ENCODE measurements around the gene C12orf57.

Gene C12orf57

DNA sequence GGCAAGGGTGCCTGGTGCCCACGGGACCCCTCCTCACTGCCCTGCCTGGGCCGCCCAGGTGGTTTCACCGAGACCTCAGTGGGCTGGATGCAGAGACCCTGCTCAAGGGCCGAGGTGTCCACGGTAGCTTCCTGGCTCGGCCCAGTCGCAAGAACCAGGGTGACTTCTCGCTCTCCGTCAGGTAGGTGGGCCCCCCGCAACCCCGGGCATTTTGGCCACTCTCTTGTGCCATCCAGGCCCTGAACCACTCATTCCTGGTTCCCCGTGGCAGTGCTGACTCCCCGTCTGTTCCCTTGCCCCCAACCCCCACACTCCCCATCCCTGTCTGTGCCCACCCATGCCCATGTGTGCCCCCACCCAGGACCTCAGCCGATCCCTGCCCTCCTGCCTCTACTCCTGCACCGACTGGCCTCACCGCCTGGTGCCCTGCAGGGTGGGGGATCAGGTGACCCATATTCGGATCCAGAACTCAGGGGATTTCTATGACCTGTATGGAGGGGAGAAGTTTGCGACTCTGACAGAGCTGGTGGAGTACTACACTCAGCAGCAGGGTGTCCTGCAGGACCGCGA is 7.8 kb downstream of the C12orf57 start:
- no peak overlapping the region for H3K4me3 ChIP-seq (ENCODE audit: low read depth, low read length)
- TF ChIP-seq, protein P1, sequence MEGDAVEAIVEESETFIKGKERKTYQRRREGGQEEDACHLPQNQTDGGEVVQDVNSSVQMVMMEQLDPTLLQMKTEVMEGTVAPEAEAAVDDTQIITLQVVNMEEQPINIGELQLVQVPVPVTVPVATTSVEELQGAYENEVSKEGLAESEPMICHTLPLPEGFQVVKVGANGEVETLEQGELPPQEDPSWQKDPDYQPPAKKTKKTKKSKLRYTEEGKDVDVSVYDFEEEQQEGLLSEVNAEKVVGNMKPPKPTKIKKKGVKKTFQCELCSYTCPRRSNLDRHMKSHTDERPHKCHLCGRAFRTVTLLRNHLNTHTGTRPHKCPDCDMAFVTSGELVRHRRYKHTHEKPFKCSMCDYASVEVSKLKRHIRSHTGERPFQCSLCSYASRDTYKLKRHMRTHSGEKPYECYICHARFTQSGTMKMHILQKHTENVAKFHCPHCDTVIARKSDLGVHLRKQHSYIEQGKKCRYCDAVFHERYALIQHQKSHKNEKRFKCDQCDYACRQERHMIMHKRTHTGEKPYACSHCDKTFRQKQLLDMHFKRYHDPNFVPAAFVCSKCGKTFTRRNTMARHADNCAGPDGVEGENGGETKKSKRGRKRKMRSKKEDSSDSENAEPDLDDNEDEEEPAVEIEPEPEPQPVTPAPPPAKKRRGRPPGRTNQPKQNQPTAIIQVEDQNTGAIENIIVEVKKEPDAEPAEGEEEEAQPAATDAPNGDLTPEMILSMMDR (IDR thresholded peaks at IDR 0.05; ENCODE audit: control insufficient read depth, extremely low read depth, insufficient read depth): no peak
- no peak for DNase-seq (ENCODE audit: low read depth)

DNA sequence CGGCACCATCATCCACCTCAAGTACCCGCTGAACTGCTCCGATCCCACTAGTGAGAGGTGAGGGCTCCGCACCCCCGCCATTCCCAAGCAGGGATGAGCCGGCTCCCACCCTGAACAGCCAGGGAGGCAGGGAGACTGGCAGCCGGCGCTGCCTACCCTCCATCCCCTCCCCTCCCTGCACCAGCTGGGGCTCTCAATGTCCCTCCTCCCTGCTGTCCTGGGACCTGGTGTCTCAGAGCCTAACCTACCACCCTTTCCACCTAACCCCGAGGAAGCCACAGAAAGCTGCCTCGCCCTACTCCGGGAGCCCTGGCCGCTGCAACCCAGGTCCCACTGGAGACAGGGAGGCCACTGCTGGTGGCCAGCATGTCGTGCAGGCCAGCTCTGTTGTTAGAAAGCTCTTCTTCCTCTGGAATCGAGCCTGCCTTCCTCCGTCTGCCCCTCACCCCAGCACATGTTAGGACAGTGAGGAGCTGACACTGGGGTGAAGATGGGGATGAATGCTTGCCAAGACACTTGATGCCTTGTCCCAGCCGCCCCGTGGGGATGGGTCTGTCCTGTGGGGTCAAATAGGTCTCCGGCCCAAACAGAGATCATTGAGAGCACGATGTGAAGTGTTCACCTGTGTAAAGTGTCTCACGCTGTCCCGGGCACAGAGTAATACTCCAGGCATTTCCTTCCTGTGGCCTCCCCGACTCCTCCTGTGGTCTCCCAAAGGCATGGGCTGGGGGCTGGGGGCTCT is 8.5 kb downstream of the C12orf57 start:
- H3K4me3 ChIP-seq (ENCODE audit: low read depth, low read length): no peak overlapping the region
- TF ChIP-seq, protein P1 (IDR thresholded peaks at IDR 0.05; ENCODE audit: control insufficient read depth, extremely low read depth, insufficient read depth): no peak
- DNase-seq (ENCODE audit: low read depth): no peak

DNA sequence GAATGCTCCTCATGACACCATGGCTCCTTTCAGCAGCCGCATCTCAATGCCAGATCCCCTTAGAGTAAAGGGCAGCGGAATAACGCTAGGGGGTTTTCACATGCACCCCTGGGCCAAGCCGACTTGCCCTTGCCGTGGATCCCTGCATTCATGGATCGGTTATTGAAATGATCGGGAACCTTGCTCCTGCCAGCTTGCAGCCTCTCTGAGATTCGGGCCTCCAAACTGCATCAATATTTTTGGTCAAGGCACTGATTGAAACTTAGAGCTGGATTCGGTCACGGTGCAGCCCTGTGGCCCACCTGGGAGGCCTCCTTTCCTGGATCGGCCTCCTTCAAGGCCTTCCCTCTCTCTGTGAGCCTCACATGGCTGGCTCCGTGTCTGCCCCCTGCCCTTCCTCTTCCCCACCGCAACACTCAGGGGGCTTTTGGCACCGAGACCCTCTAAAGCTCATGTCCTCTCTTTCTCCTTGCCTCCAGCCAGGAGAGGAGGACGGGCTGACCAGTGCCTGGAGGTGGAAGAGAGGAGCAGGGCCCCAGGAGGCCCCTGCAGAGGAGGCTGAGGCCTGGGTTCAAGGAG is 9.1 kb downstream of the C12orf57 start:
- TF ChIP-seq, protein P1 (IDR thresholded peaks at IDR 0.05; ENCODE audit: control insufficient read depth, extremely low read depth, insufficient read depth): no peak
- DNase-seq (ENCODE audit: low read depth): no peak
- H3K4me3 ChIP-seq (ENCODE audit: low read depth, low read length): no peak overlapping the region

DNA sequence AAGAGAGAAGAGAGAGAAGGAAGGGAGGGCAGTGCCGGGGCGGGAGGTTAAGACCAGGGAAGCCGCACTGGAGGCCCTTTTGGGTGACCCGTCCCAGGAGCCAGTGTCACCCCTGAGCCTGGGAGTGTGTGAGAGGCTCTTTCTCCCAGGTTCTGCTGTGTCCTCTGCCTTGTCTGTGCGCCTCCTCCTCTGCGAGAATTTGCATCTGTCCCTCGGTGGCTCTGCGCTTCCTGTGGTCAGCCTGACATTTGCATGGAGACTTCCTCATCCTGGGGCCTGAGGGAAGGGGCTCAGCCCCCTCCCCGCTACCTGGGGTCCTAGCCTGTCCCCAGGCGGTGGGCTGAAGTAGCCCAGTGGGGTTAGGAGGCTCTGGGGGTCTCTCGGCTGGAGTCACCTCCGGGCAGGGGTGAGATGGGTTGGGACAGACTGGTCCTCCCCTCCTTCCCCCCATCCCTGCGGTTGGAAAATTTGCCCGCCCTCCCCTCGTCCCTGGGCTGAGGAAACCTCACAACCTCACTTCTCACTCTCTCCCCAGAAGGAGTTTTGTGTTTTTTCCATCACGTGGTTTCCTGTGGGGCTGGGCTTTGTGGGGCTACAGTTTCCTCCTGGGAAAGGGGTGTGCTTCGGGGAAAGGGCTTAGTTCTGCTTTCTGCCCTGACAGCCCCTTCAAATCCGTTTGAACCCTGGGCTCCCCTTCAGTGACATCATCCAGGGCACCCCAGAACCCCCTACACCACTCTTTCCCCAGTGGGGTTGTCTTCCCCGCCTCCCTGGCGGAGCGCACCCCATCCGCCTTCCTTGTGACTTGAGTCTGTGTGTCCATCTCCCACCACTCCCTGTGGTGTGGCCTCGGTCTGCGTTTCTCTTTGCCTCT is 9.9 kb downstream of the C12orf57 start:
- TF ChIP-seq, protein P1 (IDR thresholded peaks at IDR 0.05; ENCODE audit: control insufficient read depth, extremely low read depth, insufficient read depth): no peak
- DNase-seq (ENCODE audit: low read depth): no peak
- no peak overlapping the region for H3K4me3 ChIP-seq (ENCODE audit: low read depth, low read length)

DNA sequence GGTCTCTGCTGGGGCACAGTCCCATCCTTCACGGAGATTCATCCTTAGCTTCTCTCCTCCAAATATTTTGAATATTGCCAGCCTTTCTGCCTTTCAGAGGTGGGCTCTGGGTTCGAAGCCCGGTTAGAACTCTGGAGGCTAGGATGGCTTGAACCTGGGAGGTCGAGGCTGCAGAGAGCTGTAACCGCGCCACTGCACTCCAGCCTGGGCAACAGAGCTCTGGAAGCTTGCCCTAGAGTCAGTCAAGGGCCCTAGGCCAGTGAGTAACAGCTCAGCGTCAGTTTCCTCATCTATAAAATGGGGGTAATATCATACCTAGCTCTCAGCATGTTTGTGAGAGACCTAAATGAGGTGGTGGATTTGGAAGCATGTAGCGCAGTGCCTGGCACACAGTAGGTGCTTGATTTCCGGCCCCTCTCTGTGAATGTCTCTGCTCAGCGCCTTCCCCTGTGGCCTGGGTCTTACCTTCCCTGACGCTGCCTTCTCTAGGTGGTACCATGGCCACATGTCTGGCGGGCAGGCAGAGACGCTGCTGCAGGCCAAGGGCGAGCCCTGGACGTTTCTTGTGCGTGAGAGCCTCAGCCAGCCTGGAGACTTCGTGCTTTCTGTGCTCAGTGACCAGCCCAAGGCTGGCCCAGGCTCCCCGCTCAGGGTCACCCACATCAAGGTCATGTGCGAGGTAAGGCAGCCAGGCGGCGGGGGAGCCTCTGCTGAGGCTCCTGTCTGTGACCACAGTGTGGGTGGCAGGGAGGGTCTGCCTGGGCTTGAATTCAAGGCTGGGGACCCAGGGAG is 10.7 kb downstream of the C12orf57 start:
- TF ChIP-seq, protein P1 (IDR thresholded peaks at IDR 0.05; ENCODE audit: control insufficient read depth, extremely low read depth, insufficient read depth): no peak
- no peak overlapping the region for H3K4me3 ChIP-seq (ENCODE audit: low read depth, low read length)
- DNase-seq (ENCODE audit: low read depth): no peak
